Esophagus (tissue), 2 donors: ENCODE measurements around the gene CD84. TPM values are rescaled to one million over a fixed set of nuclear protein-coding genes. Genes with fewer than 3 reads are reported as not detected.
"Not testable (repeated sequence)": the region's sequence is repeated elsewhere in the genome, so short reads cannot be mapped to it uniquely, and the experiment has no call there.

Experiments used
- H3K27ac ChIP-seq, 2 donors: one replicate each; pipeline ENCODE4 v1.5.1; 2013; ENCODE audit warnings: low read depth in 2 of 2, mild to moderate bottlenecking in 2 of 2, inconsistent platforms in 1 of 2, low read length in 1 of 2, moderate library complexity in 1 of 2
- H3K27me3 ChIP-seq, 2 donors: one replicate each; pipeline ENCODE4 v1.6.1; 2013; ENCODE audit warnings: low read length in 2 of 2, control low read depth in 1 of 2, mild to moderate bottlenecking in 1 of 2; ENCODE audit not compliant: insufficient read depth in 2 of 2, control insufficient read depth in 1 of 2
- H3K36me3 ChIP-seq, 2 donors: one replicate each; pipeline ENCODE4 v1.6.1; 2013; ENCODE audit warnings: low read length in 1 of 2; ENCODE audit not compliant: control insufficient read depth in 2 of 2, insufficient read depth in 2 of 2
- H3K4me1 ChIP-seq, 2 donors: one replicate each; pipeline ENCODE4 v1.6.1; 2013; ENCODE audit warnings: low read length in 1 of 2; ENCODE audit not compliant: control insufficient read depth in 2 of 2, insufficient read depth in 2 of 2
- H3K4me3 ChIP-seq, 2 donors: one replicate each; pipeline ENCODE4 v1.5.1; 2013; ENCODE audit warnings: low read length in 2 of 2, mild to moderate bottlenecking in 2 of 2, low read depth in 1 of 2, moderate library complexity in 1 of 2
- H3K9me3 ChIP-seq, 2 donors: one replicate each; pipeline ENCODE4 v1.6.1; 2013; ENCODE audit warnings: mild to moderate bottlenecking in 2 of 2, low read depth in 1 of 2, low read length in 1 of 2, moderate library complexity in 1 of 2; ENCODE audit not compliant: control insufficient read depth in 2 of 2, insufficient read depth in 1 of 2
- WGBS, 2 donors: extraction: QIAGEN DNeasy Blood & Tissue Kit; methylation state at CpG; one replicate each; pipeline ENCODE4 v1.1.7; 2013; 5-methylcytosine and 5-hydroxymethylcytosine counted together
- polyA plus RNA-seq, 2 donors: library from polyadenylated mRNA; stranded (reverse); fragments of 200-250 nt; gene quantifications; one replicate each; pipeline ENCODE4 v1.2.3, GENCODE V29; 2013
- donor health status: healthy with polysubstance abuse.
- donor health status: Bipolar disorder and iron deficiency.

CD84 gene
- polyA plus RNA-seq, 2 donors, result 0.26 to 0.29 TPM

DNA sequence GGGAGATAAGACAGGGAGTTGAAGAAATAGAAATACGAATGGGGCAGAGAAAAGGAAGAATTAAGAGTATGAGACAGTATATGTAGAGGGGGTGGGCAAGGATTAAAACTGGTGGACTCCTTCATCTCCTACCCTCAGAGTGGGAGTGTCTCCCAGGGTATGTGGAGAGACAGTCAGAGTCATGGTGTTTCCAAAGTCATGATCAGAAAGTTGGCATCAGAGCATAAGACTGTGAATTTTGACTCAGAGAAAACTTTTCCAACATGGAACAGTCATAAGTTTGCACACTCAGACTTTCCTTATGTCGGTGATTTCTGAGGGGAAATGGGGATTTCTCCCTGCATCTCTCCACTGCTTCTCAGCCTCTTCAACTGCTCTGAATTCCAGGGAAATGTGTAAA, 2.4 kb downstream of the CD84 start:
- no peaks in the 10 kb centered on the region for H3K4me1 ChIP-seq
- 39 to 41% methylated on average over 2 of the region's 2 CpGs for WGBS, 2 donors
- no peaks in the 10 kb centered on the region for H3K9me3 ChIP-seq
- no peak overlapping the region for H3K4me3 ChIP-seq
- no peak overlapping the region for H3K27ac ChIP-seq
- no peaks in the 10 kb centered on the region for H3K27me3 ChIP-seq
- no peaks in the 10 kb centered on the region for H3K36me3 ChIP-seq

DNA sequence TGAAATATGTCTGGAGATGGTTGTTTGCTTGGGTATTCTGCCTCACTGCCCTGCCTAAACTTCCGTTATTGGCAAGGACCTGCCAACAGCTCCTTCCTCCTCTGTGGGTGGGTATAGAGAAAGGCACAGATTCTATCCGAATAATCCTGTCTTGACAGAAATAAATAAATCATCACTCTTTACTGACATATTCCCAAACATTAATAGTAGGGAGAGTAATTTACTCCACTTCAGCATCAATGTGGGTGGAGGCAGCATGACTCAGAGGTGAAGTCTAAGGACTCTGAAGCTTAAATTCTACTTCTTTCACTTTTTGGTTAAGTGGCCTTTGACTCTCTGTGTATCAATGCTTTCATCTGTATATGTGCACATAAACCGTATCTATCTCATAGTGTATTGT, 2.9 kb downstream of the CD84 start:
- H3K4me1 ChIP-seq, result no peaks in the 10 kb centered on the region
- no peaks in the 10 kb centered on the region for H3K36me3 ChIP-seq
- H3K27ac ChIP-seq, result no peak overlapping the region
- H3K27me3 ChIP-seq, result peaks cover 0 to 2% of the 10 kb centered on the region in 2 donors
- H3K9me3 ChIP-seq, result no peaks in the 10 kb centered on the region
- WGBS, 2 donors, result 54 to 55% methylated on average over 3 of the region's 3 CpGs
- H3K4me3 ChIP-seq, result no peak overlapping the region

DNA sequence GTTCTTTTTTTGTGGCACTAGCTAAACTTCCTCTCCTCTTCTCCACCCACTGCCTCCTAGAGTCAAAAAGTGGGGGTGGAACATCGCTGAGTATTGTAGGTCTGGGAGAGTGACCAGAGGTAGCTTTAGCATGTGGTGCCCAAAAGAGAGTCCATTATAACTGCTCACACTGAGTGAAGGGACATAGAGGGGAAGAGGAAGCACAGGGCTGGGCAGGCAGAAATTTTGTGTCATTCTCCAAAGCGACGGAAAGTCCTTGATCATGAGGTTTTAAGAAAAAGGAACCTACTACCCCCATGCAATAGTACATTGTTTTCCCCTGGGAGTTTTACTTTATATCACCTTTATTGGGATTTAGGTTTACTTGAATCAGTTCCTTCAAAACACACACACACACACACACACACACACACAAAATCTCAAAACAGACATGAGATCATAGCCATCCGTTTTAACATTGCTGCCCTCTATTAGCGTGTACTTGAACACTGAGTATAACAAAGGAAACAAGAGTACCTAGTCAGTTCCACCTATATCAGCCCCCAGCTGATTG, 4.1 kb downstream of the CD84 start:
- no peaks in the 10 kb centered on the region for H3K36me3 ChIP-seq
- H3K27me3 ChIP-seq, result peaks cover 0 to 2% of the 10 kb centered on the region in 2 donors
- H3K4me1 ChIP-seq, result no peaks in the 10 kb centered on the region
- WGBS, 2 donors, result 77 to 81% methylated on average over 5 of the region's 5 CpGs
- H3K27ac ChIP-seq, result no peak overlapping the region
- H3K9me3 ChIP-seq, result no peaks in the 10 kb centered on the region
- H3K4me3 ChIP-seq, result no peak overlapping the region

DNA sequence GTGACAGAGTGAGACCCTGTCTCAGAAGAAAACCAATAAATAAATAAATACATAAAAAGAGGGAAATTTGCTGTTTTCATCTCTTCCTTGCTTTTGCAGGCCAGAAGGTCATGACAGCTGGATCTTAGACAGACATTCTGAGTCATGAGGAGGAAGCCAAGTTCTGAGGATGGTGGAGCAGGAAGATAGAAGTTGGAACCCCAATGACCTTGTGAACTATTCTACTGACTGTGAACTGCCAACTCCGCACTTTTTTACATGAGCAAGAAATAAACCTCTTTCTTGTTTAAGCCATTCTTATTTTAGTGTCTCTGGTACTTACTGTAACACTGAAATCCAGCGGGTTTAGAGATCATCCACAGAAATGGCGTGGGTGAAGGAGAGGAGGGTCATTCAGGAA, 8.5 kb downstream of the CD84 start:
- Histone ChIP-seq H3K36me3 (no peaks in the 10 kb centered on the region), H3K4me3 (no peak overlapping the region), H3K27me3 (peaks cover 0 to 2% of the 10 kb centered on the region in 2 donors), H3K9me3 (no peaks in the 10 kb centered on the region), H3K4me1 (no peaks in the 10 kb centered on the region), H3K27ac (no peak overlapping the region)
- WGBS, 2 donors, result 88 to 90% methylated on average over 3 of the region's 3 CpGs

DNA sequence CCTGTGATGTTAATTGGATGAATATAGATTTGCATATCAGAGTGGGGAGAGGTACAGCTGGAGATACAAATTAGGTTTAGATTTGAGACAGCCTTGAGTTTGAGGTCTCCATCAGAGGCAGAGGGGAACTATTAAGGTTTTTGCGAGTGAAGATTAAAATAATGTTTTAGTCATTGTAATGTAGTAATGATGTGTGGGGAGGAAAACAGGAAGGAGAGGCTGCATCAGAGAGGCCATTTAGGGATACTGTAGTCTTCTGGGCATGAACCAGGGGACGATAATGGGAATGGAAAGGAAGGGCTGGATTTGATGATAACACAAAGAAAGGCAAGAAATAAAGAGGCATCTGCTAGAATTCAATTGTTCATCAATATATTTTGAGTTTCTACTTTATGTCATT, 9.5 kb downstream of the CD84 start:
- 73 to 74% methylated on average over 2 of the region's 2 CpGs for WGBS, 2 donors
- no peaks in the 10 kb centered on the region for H3K9me3 ChIP-seq
- H3K4me1 ChIP-seq, result no peaks in the 10 kb centered on the region
- H3K27me3 ChIP-seq, result peaks cover 0 to 2% of the 10 kb centered on the region in 2 donors
- H3K36me3 ChIP-seq, result no peaks in the 10 kb centered on the region
- H3K27ac ChIP-seq, result no peak overlapping the region
- H3K4me3 ChIP-seq, result no peak overlapping the region

DNA sequence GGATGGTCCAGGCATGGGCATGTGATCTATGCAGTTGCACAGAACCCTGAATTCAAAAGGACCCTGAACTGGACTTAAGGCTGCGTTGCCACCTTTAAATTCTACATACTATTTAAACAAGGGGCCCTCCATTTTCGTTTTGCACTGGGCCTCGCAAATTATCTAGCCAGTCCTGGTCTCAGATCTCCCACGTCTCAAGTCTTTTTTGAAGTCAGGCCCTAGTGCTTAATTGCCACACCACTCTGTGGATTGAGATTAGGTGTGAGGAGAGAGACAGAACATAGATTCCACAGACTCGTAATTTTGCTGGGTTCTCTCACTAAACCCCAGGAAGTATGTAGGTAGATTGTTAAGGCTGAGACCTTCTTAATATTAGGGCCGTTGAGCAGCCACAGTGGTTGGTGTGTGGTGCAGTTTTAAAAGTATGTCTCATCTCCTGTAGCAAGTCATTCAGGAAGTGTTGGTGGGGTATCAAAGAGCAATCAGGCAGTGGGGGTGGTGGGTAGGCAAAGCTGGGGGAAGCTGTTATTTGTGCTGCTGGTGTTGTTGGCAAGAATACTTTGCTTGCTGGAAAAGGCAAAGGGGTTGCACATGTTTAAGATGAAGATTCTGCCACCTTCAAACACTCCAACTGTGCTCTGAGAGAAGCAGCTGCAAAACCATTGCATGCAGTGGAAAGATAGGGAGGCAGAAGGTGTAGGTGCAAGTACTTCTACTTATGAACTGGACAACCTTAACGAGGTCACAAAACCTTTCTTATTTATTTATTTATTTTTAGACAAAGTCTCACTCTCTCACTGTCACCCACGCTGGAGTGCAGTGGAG, 11.2 kb downstream of the CD84 start:
- H3K27ac ChIP-seq, result no peak overlapping the region
- 51 to 60% methylated on average over 8 of the region's 8 CpGs for WGBS, 2 donors

DNA sequence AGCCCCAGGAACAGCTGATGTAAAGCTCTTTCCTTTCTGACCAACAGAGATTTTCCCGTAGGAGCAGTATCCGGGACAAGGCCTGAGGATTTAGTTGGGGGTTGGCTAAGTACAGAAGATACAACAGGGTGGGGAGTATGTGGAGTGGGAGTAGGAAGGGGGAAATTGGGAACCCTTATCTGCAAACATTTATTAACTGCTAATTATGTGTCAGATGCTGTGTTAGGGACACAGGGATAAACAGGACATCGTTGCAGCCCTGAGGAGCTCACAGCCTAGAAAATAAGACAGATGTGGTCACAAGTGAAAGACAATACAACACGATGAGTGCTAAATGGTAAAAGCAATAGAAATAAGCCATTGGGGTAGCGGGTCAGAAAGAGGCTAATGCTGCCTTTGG, 12.0 kb downstream of the CD84 start:
- WGBS, 2 donors, result 71 to 73% methylated on average over 5 of the region's 5 CpGs
- no peak overlapping the region for H3K4me3 ChIP-seq
- H3K4me1 ChIP-seq, result no peaks in the 10 kb centered on the region
- H3K9me3 ChIP-seq, result no peaks in the 10 kb centered on the region
- peaks cover 0 to 2% of the 10 kb centered on the region in 2 donors for H3K27me3 ChIP-seq
- no peaks in the 10 kb centered on the region for H3K36me3 ChIP-seq
- H3K27ac ChIP-seq, result no peak overlapping the region

More for the DNA sequence above, 11.2 kb downstream of the CD84 start:
- Histone ChIP-seq H3K36me3 (no peaks in the 10 kb centered on the region), H3K9me3 (no peaks in the 10 kb centered on the region), H3K27me3 (peaks cover 0 to 2% of the 10 kb centered on the region in 2 donors), H3K4me3 (no peak overlapping the region), H3K4me1 (no peaks in the 10 kb centered on the region)

DNA sequence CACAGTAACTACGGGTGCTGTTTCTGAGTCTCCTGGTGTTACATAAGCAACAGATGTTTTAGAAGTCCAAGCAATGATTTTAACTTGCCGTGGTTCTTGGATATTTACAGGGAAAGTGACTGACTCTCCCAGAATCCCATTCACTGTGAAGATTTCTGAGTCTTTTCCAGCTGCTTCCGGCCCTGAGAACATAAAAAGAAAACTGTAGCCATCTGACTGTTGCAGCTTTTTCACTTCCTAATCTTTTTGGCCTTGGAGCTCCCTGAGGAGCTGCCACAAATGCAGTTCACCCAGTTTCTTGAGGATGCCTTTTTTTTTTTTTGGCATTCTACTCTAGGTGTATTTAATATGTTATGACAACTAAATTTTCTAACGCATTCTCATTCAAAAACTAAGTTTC, 13.7 kb downstream of the CD84 start:
- H3K36me3 ChIP-seq, result no peaks in the 10 kb centered on the region
- no peak overlapping the region for H3K27ac ChIP-seq
- H3K27me3 ChIP-seq, result no peaks in the 10 kb centered on the region
- H3K4me3 ChIP-seq, result no peak overlapping the region
- WGBS, 2 donors, result 58 to 64% methylated on average over 4 of the region's 4 CpGs
- no peaks in the 10 kb centered on the region for H3K4me1 ChIP-seq
- no peaks in the 10 kb centered on the region for H3K9me3 ChIP-seq

DNA sequence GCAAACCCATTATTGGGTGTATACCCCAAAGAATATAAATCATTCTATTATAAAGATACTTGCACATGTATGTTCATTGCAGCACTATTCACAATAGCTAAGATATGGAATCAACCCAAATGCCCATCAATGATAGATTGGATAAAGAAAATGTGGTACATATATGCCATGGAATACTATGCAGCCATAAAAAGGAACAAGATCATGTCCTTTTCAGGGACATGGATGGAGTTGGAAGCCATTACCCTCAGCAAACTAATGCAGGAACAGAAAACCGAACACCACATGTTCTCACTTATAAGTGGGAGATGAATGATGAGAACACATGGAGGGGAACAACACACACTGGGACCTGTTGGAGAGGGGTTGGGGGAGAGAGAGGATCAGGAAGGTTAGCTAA, 16.1 kb downstream of the CD84 start:
- 69 to 75% methylated on average over 1 of the region's 1 CpG for WGBS, 2 donors
- H3K36me3 ChIP-seq, H3K9me3 ChIP-seq, H3K27me3 ChIP-seq, H3K4me3 ChIP-seq, H3K4me1 ChIP-seq, H3K27ac ChIP-seq: not testable (repeated sequence)

DNA sequence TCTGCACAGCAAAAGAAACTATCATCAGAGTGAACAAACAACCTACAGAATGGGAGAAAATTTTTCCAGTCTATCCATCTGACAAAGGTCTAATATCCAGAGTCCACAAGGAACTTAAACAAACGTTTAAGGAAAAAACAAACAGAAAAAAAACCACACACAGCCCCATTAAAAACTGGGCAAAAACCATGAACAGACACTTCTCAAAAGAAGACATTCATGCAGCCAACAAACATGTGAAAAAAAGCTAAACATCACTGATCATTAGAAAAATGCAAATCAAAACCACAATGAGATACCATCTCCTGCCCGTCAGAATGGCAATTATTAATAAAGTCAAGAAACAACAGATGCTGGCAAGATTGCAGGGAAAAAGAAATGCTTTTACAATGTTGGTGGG, 16.6 kb downstream of the CD84 start:
- H3K9me3 ChIP-seq, H3K27me3 ChIP-seq, H3K4me3 ChIP-seq, H3K4me1 ChIP-seq, H3K36me3 ChIP-seq, H3K27ac ChIP-seq: not testable (repeated sequence)
- 65 to 74% methylated on average over 2 of the region's 2 CpGs for WGBS, 2 donors
